GM12891 (cell line): ENCODE data around the gene DPP7.
"Not testable (repeated sequence)": the region's sequence is repeated elsewhere in the genome, so short reads cannot be mapped to it uniquely, and the experiment has no call there.

Source experiments
- DNase-seq: peaks from one replicate; pipeline ENCODE4 v3.0.0; 2011; ENCODE audit warnings: low spot score; ENCODE audit not compliant: insufficient read length
- FAIRE-seq: peaks from 2 replicates; lab custom pipeline; 2011; peaks lifted over from hg19 to GRCh38; lab: Jason Lieb, UNC
- PAX5 ChIP-seq: IDR thresholded peaks from 2 replicates; pipeline ENCODE4 v1.6.1; 2011; ENCODE audit warnings: low read length, moderate library complexity, mild to moderate bottlenecking; ENCODE audit not compliant: insufficient read depth, severe bottlenecking
- POLR2A ChIP-seq: IDR thresholded peaks from 2 replicates; pipeline ENCODE4 v1.6.1; 2011; ENCODE audit warnings: low read depth, low read length, control low read depth
- POLR2AphosphoS5 ChIP-seq: IDR thresholded peaks from 2 replicates; pipeline ENCODE4 v1.6.1; 2011; ENCODE audit warnings: low read depth, low read length, control low read depth
- POU2F2 ChIP-seq: IDR thresholded peaks from 2 replicates; pipeline ENCODE4 v1.6.1; 2011; ENCODE audit warnings: low read depth, mild to moderate bottlenecking, control low read depth, low read length, moderate library complexity
- SPI1 ChIP-seq: IDR thresholded peaks from 2 replicates; pipeline ENCODE4 v1.6.1; 2011; ENCODE audit warnings: low read depth, low read length, control low read depth
- TAF1 ChIP-seq: IDR thresholded peaks from 2 replicates; pipeline ENCODE4 v1.6.1; 2011; ENCODE audit warnings: low read depth, low read length, control low read depth

DPP7 gene

GRCh38 chr9:137129456-137130175, 15.1 kb upstream of the DPP7 start:
- FAIRE-seq = peak; percentile 100
- TF ChIP-seq POLR2A (peak; percentile 65), SPI1 (no peak), PAX5 (no peak), POU2F2 (peak; percentile 9; the same call in 1 of the 2 replicates), POLR2AphosphoS5 (peak; percentile 52; the same call in 1 of the 2 replicates), TAF1 (peak; percentile 94)
- DNase-seq = peak; percentile 94

GRCh38 chr9:137128862-137129455, 14.4 kb upstream of the DPP7 start:
- TF ChIP-seq POLR2A (no peak), PAX5 (no peak), POLR2AphosphoS5 (no peak), TAF1 (no peak), POU2F2 (no peak), SPI1 (no peak)
- DNase-seq = no peak
- FAIRE-seq = peak; percentile 52

- TF ChIP-seq POLR2A (no peak), POLR2AphosphoS5 (no peak), POU2F2 (no peak), PAX5 (no peak), SPI1 (no peak), TAF1 (no peak)
- no peak for FAIRE-seq
Observed at GRCh38 chr9:137128158-137128861, 13.8 kb upstream of the DPP7 start.

GRCh38 chr9:137127301-137128157, 13.0 kb upstream of the DPP7 start:
- TF ChIP-seq TAF1 (0 out of 2 replicates have a peak, but pooled peaks have one; percentile 27), SPI1 (peak; percentile 95), POLR2A (no peak), POU2F2 (no peak)
- FAIRE-seq (no peak), DNase-seq (no peak)

More at GRCh38 chr9:137128158-137128861, 13.8 kb upstream of the DPP7 start:
- DNase-seq = no peak

GRCh38 chr9:137126786-137127185, 12.3 kb upstream of the DPP7 start:
- no peak for DNase-seq
- FAIRE-seq = no peak
- TF ChIP-seq POU2F2 = no peak
- no peak for TF ChIP-seq POLR2A
- no peak for TF ChIP-seq POLR2AphosphoS5
- TF ChIP-seq PAX5 = no peak

- not testable (repeated sequence) for DNase-seq, FAIRE-seq
Observed at GRCh38 chr9:137123952-137124462, 9.5 kb upstream of the DPP7 start.

GRCh38 chr9:137123468-137123837, 8.9 kb upstream of the DPP7 start:
- FAIRE-seq (no peak), DNase-seq (no peak)
- no peak for TF ChIP-seq POU2F2
- no peak for TF ChIP-seq TAF1
- 0 out of 2 replicates have a peak, but pooled peaks have one; percentile 5 for TF ChIP-seq SPI1
- TF ChIP-seq POLR2A = no peak
- no peak for TF ChIP-seq POLR2AphosphoS5
- no peak for TF ChIP-seq PAX5

- not testable (repeated sequence) for FAIRE-seq
- DNase-seq = peak; percentile 17
Observed at GRCh38 chr9:137122796-137123467, 8.4 kb upstream of the DPP7 start.

GRCh38 chr9:137121927-137122795, 7.6 kb upstream of the DPP7 start:
- FAIRE-seq, DNase-seq: not testable (repeated sequence)

- not testable (repeated sequence) for FAIRE-seq, DNase-seq
Observed at GRCh38 chr9:137118092-137118603, 3.6 kb upstream of the DPP7 start.
